Ishikawa (cell line): Measurements from ENCODE around the gene OSBPL10.

ENCODE experiments used
- CEBPB ChIP-seq: IDR thresholded peaks from 2 replicates; pipeline ENCODE4 v1.6.1; 2012
- CREB1 ChIP-seq: IDR thresholded peaks from 2 replicates; pipeline ENCODE4 v1.6.1; 2012; ENCODE audit warnings: low read depth
- EP300 ChIP-seq: IDR thresholded peaks from 2 replicates; pipeline ENCODE4 v1.6.1; 2012; ENCODE audit warnings: borderline replicate concordance
- NFIC ChIP-seq: IDR thresholded peaks from 2 replicates; pipeline ENCODE4 v1.6.1; 2012
- RAD21 ChIP-seq: IDR thresholded peaks from 2 replicates; pipeline ENCODE4 v1.6.1; 2012; ENCODE audit warnings: low read depth
- TAF1 ChIP-seq: IDR thresholded peaks from 2 replicates; pipeline ENCODE4 v1.6.1; 2012; ENCODE audit warnings: low read depth, mild to moderate bottlenecking
- TEAD4 ChIP-seq: IDR thresholded peaks from 2 replicates; pipeline ENCODE4 v1.6.1; 2012
- USF1 ChIP-seq: IDR thresholded peaks from 2 replicates; pipeline ENCODE4 v1.6.1; 2012

GRCh38 chr3:31752305-31753049, 228.6 kb downstream of the OSBPL10 start:
- TF ChIP-seq EP300, result no peak
- no peak for TF ChIP-seq CEBPB
- no peak for TF ChIP-seq CREB1
- TF ChIP-seq TEAD4, result no peak
- no peak for TF ChIP-seq RAD21
- TF ChIP-seq USF1, result no peak
- TF ChIP-seq NFIC, result no peak
- no peak for TF ChIP-seq TAF1
